Smooth muscle cell (in vitro differentiated cells): ENCODE results near the gene PPM1K. TPM values are rescaled to one million over a fixed set of nuclear protein-coding genes. Genes with fewer than 3 reads are reported as not detected.

Source experiments
- DNase-seq: peaks from one replicate; lab custom pipeline; 2025; ENCODE audit not compliant: unreplicated experiment; lab: John Stamatoyannopoulos, UW
- H2AFZ ChIP-seq: fragments of 200-600 bp; sonication (generic); 2 replicates; pipeline ENCODE4 v1.6.0; 2016; ENCODE audit warnings: antibody characterized with exemption, low read depth, mild to moderate bottlenecking
- H3F3A ChIP-seq: fragments of 200-600 bp; sonication (generic); 2 replicates; pipeline ENCODE4 v1.6.0; 2017; ENCODE audit warnings: antibody characterized with exemption, low read depth
- H3K27ac ChIP-seq: fragments of 200-600 bp; sonication (generic); 2 replicates; pipeline ENCODE4 v1.5.1; 2016; ENCODE audit warnings: low read depth, mild to moderate bottlenecking
- H3K27me3 ChIP-seq: fragments of 200-600 bp; sonication (generic); 2 replicates; pipeline ENCODE4 v1.6.1; 2016; ENCODE audit warnings: low read depth, mild to moderate bottlenecking
- H3K36me3 ChIP-seq: fragments of 200-600 bp; sonication (generic); 2 replicates; pipeline ENCODE4 v1.5.1; 2016; ENCODE audit warnings: low read depth
- H3K4me1 ChIP-seq: fragments of 200-600 bp; sonication (generic); 2 replicates; pipeline ENCODE4 v1.5.1; 2016; ENCODE audit warnings: low read depth
- H3K4me2 ChIP-seq: fragments of 200-600 bp; sonication (generic); 2 replicates; pipeline ENCODE4 v1.6.0; 2016; ENCODE audit warnings: mild to moderate bottlenecking
- H3K4me3 ChIP-seq: fragments of 200-600 bp; sonication (generic); 2 replicates; pipeline ENCODE4 v1.5.1; 2016; ENCODE audit warnings: mild to moderate bottlenecking
- H3K79me2 ChIP-seq: fragments of 200-600 bp; sonication (generic); 2 replicates; pipeline ENCODE4 v1.6.0; 2016; ENCODE audit warnings: low read depth, mild to moderate bottlenecking
- H3K9ac ChIP-seq: fragments of 200-600 bp; sonication (generic); 2 replicates; pipeline ENCODE4 v1.6.0; 2016; ENCODE audit warnings: low read depth
- H3K9me3 ChIP-seq: fragments of 200-600 bp; sonication (generic); replicated peaks from 2 replicates; pipeline ENCODE4 v1.5.1; 2016; ENCODE audit warnings: low read depth
- H4K20me1 ChIP-seq: fragments of 200-600 bp; sonication (generic); 2 replicates; pipeline ENCODE4 v1.6.0; 2016; ENCODE audit warnings: low read depth
- WGBS: methylation state at CpG from one replicate; pipeline ENCODE4 v1.1.7; 2016; ENCODE audit warnings: low lambda C conversion rate; 5-methylcytosine and 5-hydroxymethylcytosine counted together
- polyA plus RNA-seq: library from polyadenylated mRNA; unstranded; fragments of >200 nt; fragmentation: Nextera tagmentation; extraction: Ambion mirVana; gene quantifications from 2 replicates; pipeline ENCODE4 v1.2.1, GENCODE V29; 2016
- total RNA-seq: library from RNA; depleted of rRNA; stranded (reverse); fragments of >200 nt; gene quantifications from 2 replicates; pipeline ENCODE4 v1.2.3, GENCODE V29; 2014
- TF ChIP-seq, protein P1 (sequence below): fragments of 200-600 bp; sonication (generic); IDR thresholded peaks from 2 replicates; pipeline ENCODE4 v1.5.1; 2017; ENCODE audit warnings: borderline replicate concordance, mild to moderate bottlenecking, antibody characterized with exemption; ENCODE audit not compliant: insufficient read depth, poor library complexity, severe bottlenecking

The PPM1K gene
- total and polyA plus RNA-seq, 2 experiments from 2014 or later: 16.8 to 18.3 TPM

DNA sequence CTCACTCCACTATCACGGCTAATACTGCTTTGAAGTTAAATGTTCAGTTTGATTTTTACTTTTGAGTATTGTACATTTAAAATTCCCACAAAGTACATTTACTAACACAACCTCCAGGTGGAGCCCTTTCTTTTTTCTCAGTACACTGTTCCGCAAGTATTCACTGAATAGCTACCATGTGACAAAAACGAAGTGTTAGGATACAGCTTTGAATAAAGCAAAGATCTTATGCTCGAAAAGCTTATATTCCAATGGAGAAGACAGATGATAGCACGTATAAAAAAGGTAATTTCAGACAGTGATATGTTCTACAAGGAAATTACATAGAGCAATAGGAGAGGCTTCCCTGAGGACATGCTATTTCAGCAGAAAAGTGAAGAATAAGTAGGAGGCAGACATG lies 65.3 kb downstream of the PPM1K start:
- no peaks in the 10 kb centered on the region for H3K36me3 ChIP-seq
- 6% methylated on average over 5 of the region's 5 CpGs for WGBS
- H3K79me2 ChIP-seq: no peaks in the 10 kb centered on the region
- H4K20me1 ChIP-seq: no peaks in the 10 kb centered on the region
- H3K4me2 ChIP-seq: peak overlapping the region; percentile 72
- TF ChIP-seq, protein P1, sequence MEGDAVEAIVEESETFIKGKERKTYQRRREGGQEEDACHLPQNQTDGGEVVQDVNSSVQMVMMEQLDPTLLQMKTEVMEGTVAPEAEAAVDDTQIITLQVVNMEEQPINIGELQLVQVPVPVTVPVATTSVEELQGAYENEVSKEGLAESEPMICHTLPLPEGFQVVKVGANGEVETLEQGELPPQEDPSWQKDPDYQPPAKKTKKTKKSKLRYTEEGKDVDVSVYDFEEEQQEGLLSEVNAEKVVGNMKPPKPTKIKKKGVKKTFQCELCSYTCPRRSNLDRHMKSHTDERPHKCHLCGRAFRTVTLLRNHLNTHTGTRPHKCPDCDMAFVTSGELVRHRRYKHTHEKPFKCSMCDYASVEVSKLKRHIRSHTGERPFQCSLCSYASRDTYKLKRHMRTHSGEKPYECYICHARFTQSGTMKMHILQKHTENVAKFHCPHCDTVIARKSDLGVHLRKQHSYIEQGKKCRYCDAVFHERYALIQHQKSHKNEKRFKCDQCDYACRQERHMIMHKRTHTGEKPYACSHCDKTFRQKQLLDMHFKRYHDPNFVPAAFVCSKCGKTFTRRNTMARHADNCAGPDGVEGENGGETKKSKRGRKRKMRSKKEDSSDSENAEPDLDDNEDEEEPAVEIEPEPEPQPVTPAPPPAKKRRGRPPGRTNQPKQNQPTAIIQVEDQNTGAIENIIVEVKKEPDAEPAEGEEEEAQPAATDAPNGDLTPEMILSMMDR: peak; percentile 71
- no peaks in the 10 kb centered on the region for H3K9me3 ChIP-seq
- no peaks in the 10 kb centered on the region for H3K4me1 ChIP-seq
- no peak overlapping the region for H3K27ac ChIP-seq
- H2AFZ ChIP-seq: peak overlapping the region; percentile 59
- no peak overlapping the region for H3K4me3 ChIP-seq
- no peaks in the 10 kb centered on the region for H3F3A ChIP-seq
- no peaks in the 10 kb centered on the region for H3K27me3 ChIP-seq
- H3K9ac ChIP-seq: no peak overlapping the region
- DNase-seq: no peak

DNA sequence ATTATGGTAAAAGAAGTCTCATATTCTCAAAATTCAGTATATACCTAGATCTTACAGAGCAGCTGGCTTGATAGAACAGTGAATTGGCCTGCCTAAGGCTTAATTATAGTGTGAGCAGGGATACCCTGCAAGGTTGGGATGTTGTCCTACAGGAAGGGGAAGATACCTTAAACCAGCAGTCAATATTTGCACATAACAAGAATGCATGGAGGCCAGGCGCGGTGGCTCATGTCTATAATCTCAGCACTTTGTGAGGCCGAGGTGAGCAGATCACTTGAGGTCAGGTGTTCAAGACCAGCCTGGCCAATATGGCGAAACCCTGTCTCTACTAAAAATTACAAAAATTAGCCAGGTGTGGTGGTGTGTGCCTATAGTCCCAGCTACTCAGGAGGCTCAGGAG lies 67.2 kb downstream of the PPM1K start:
- Histone ChIP-seq H3K4me3 (no peak overlapping the region), H3K9me3 (no peaks in the 10 kb centered on the region), H3F3A (no peaks in the 10 kb centered on the region), H3K9ac (no peak overlapping the region), H3K27ac (no peak overlapping the region), H2AFZ (no peak overlapping the region), H3K79me2 (no peaks in the 10 kb centered on the region), H3K27me3 (no peaks in the 10 kb centered on the region), H3K4me2 (no peak overlapping the region), H3K36me3 (no peaks in the 10 kb centered on the region), H3K4me1 (no peaks in the 10 kb centered on the region), H4K20me1 (no peaks in the 10 kb centered on the region)
- TF ChIP-seq, protein P1: no peak
- 95% methylated on average over 4 of the region's 4 CpGs for WGBS
- DNase-seq: no peak

DNA sequence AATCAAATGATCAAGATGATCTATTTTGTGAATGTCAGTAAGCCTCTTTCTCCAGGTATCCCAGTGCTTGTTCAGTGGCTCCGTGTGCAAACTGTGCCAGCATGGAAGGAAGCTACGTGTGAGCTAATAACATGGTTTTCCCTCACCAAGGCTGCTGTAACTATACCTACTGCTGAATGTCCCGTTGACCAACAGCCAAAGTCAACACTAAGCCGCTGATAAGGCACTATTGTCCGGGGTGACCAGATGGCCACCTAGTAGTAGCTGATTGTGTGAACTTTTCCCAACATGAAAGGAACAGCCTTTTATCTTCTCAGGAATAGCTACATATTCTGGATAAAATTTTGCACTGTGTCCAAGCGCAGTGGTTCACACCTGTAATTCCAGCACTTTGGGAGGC lies 68.0 kb downstream of the PPM1K start:
- H2AFZ ChIP-seq: no peak overlapping the region
- H3K4me3 ChIP-seq: no peak overlapping the region
- no peak overlapping the region for H3K9ac ChIP-seq
- H3F3A ChIP-seq: no peaks in the 10 kb centered on the region
- no peaks in the 10 kb centered on the region for H4K20me1 ChIP-seq
- no peaks in the 10 kb centered on the region for H3K79me2 ChIP-seq
- H3K4me2 ChIP-seq: no peak overlapping the region
- H3K9me3 ChIP-seq: no peaks in the 10 kb centered on the region
- H3K36me3 ChIP-seq: no peaks in the 10 kb centered on the region
- WGBS: 95% methylated on average over 6 of the region's 6 CpGs
- H3K27ac ChIP-seq: no peak overlapping the region
- H3K4me1 ChIP-seq: no peaks in the 10 kb centered on the region
- H3K27me3 ChIP-seq: no peaks in the 10 kb centered on the region
- TF ChIP-seq, protein P1: no peak
- DNase-seq: no peak

DNA sequence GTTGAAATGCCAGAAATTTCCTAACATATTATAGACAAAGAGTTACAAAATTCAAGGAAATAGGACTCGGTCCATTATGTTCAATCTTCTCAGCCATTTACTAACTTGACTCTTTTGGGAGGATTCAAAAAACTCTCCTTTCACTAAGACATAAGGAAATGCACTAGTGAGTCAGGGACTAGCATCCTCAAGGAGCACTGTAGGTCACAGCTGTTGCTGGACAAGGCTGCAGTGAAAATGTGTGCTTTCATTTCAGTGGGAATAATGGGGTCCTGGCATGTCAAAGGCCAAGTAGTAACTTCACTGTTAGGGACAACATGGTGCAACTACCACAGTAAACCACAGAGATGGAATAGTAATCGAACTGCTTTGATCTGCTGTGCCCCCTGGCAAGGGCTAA lies 69.0 kb downstream of the PPM1K start:
- H3K79me2 ChIP-seq: no peaks in the 10 kb centered on the region
- no peaks in the 10 kb centered on the region for H3K36me3 ChIP-seq
- H3K9ac ChIP-seq: no peak overlapping the region
- no peak overlapping the region for H2AFZ ChIP-seq
- no peaks in the 10 kb centered on the region for H3K27me3 ChIP-seq
- H3K9me3 ChIP-seq: no peaks in the 10 kb centered on the region
- no peaks in the 10 kb centered on the region for H3F3A ChIP-seq
- no peak overlapping the region for H3K4me2 ChIP-seq
- WGBS: 90% methylated on average over 2 of the region's 2 CpGs
- H3K4me1 ChIP-seq: no peaks in the 10 kb centered on the region
- no peak for DNase-seq
- no peak overlapping the region for H3K27ac ChIP-seq
- no peak overlapping the region for H3K4me3 ChIP-seq
- no peaks in the 10 kb centered on the region for H4K20me1 ChIP-seq
- TF ChIP-seq, protein P1: no peak
